Ramos (cell line): ENCODE results near the gene CHSY3.

Source experiments
- in situ Hi-C: fragments of 300-500 bp; cut with MboI; formaldehyde crosslinking; loops from one replicate; pipeline ENCODE4 v1.14.3; 2022; ENCODE audit warnings: low sequenced_read_pairs; ENCODE audit not compliant: unreplicated experiment

CHSY3 gene

DNA sequence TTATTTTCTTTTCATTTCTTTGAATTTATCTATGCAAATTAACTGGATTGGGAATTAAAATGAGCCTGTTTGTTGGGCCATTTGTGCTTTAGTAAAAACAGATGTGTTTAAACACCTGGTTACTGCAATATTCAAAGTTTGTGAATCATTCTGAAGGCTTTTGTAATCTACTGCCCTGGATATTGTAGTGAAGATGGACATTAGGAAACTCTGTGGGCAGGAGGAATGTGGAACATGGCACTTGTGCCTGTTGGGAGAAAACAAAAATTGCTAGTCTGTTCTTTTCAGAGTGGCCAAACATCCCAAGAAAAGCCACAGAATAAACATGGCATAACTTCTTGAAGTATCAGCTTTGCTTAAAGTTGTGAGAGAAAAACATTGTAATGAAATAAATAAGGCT lies 40.8 kb downstream of the CHSY3 start:
- in situ Hi-C loops, result no loop called here

DNA sequence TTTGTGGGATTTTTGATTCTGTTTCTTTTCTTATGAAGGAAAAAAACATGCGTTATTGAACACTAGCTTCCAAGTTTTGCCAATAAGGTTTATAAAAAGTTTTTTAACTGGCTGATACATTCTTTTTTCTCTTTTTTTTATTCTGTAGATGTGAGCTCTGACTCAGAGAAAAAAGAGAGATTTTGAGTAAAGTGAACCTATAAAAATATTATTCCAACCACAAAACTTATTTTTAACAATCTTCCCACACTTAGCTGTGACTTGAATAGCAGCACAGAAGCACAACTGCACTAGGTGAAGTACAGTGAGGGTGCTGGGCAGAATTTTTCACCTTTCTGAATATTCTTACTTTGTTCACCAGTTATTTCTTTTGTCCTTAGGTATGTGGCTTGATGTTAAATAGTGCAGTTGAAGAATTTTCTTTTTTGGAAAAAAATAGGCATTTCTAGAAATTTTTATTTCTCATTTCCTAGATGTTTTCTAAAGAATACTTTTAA lies 41.6 kb downstream of the CHSY3 start:
- in situ Hi-C loops, result no loop called here

DNA sequence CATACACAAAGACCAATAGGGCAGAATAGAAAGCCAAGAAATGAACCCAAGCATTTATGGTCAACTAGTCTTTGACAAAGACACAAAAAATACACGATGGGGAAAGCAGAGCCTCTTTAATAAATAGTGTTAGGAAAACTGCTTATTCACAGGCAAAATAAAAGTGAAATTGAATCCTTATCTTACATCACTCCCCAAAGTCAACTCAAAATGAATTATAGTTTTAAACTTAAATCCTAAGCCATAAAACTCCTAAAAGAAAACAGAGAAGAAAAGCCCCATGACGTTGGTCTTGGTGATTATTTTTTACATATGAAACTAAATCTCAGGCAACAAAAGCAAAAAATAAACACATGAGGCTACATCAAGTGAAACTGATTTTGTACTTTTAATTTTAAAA lies 46.8 kb downstream of the CHSY3 start:
- in situ Hi-C loops, result no loop called here

DNA sequence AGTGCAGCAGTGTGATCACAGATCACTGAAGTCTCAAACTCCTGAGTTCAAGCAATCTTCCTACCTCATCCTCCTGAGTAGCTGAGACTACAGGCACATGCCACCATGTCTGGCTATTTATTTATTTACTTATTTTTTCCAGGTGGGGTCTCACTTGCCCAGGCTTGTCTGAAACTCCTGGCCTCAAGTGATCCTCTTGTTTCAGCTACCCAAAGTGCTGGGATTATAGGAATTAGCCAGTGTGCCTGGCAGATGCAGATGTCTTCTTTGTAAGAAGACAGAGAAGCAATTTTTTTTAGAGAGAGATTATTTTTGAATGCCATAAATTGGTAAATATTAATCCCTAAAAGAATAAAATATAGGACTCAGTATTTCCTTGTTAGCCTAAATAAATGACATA lies 54.3 kb downstream of the CHSY3 start:
- in situ Hi-C loops, result no loop called here

DNA sequence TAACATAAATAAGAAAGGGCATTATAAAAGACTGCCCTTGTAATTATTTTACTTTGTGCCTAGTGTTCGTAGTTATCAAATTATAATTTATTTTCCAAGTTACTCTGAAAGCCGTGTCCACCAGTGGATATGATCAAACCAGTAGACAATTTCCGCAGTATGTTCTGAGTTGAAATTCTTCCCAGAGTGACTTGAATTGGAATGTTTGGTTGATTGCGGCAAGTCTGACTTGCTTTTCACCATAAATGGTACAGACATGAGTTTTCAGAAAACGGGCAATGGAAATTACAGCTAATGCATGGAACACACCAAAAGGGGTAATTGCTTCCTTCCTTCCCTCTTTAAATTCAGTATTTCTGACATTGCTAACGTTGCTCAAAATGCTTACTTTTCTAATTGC lies 56.6 kb downstream of the CHSY3 start:
- in situ Hi-C loops, result no loop called here

DNA sequence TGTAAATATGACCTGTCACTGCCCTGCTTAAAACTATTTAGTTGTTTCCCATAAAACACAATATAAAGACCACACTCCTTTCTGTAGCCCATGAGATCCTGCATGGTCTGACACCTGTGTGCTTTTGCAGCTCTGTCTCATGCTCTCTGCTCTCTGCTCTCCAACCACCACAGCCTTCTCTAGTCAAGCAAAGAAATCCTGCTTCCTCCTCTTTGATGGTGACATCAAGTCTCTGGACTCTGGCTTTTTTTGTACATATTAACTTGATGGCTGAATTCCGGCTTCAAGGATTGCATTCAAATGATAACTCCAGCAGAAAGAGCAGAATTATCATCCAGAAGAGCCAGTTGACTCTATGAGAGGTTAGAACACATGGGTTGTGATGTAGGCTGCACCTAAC lies 58.2 kb downstream of the CHSY3 start:
- in situ Hi-C loops, result no loop called here

DNA sequence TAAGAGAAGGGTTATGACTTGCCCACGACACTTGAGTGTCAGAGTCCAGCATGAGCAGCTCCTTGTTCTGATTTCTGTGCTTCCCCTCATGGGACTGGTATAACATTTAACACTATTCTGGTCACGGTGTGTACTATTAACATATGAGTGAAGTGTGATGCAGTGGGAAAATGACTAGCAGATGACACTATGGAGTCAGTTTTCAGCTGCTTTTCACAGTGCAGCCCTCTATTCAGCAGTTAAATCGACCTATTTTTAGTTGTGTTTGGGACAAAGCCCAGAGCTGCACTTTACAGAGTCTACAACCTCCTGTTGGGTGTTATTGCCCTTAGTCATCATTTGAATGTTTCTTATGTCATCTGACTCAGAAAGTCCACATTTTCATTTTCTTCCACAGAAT lies 59.1 kb downstream of the CHSY3 start:
- in situ Hi-C loops, result no loop called here

DNA sequence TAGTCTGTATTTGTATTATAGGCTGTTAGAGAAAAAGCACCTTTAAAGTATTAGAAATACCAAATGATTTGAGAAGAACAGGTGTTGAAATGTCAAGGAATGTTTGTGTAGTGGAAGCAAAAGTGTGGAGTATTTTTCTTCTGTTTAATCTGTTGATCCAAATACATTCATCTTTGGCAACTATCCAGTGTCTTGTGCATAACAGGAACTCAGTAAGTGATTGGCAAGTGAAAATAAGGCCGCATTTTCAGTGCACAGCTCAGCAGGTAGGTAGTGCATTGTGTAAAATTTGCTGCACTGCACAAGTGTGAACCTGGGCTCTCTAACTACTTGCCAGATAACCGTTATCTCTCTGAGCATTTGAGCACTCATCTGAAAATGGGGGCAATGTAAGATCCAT lies 61.8 kb downstream of the CHSY3 start:
- in situ Hi-C loops, result no loop called here

DNA sequence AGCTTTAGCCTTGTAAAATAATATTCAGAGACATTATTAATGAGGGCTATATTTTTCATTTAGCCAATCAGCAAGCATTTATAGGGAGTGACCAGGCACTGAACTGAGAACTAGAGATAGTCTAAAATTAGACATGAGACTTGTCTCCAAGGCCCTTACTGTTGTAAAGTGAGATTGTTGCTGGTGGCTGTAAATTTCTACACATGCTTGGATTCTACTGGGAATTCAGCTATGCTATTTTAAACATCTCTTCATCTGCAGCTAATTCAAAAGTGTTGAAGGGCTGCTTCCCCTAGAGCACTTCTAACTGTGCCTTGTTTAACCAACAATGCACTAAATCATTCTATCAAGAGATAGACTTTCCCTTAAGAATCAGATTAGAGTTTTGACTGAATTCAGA lies 67.4 kb downstream of the CHSY3 start:
- in situ Hi-C loops, result no loop called here

DNA sequence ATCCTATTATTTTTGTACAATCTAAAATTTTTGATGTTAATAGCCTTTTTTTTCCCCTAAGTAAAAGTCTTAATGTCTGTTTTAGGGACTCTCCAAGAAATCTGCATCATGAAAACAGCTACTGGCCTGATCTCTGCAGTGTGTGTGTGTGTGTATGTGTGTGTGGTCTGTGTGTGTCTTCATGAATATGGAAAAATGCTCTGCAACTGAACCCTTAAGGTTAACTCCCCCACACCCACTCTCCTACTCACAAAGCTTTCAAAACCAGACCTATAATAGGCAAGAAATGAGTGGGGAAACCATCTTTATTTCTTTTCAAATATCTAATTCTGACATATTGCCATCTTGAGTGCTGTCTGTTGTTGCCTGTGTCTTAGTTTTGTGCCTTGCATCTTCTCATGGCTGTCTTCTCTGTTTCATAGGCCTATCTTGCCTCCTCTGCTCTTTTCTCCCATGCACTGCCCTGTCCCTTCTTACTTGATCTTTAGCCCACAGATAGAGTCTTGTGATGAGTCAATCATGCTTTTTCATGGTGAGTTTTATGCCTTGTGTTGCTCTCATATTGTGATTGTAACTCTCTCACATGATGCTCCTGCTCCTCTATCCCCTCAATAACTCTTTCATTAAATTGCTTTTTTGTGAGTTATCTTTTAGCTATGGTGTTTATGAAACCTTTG lies 68.3 kb downstream of the CHSY3 start:
- in situ Hi-C loops, result no loop called here

DNA sequence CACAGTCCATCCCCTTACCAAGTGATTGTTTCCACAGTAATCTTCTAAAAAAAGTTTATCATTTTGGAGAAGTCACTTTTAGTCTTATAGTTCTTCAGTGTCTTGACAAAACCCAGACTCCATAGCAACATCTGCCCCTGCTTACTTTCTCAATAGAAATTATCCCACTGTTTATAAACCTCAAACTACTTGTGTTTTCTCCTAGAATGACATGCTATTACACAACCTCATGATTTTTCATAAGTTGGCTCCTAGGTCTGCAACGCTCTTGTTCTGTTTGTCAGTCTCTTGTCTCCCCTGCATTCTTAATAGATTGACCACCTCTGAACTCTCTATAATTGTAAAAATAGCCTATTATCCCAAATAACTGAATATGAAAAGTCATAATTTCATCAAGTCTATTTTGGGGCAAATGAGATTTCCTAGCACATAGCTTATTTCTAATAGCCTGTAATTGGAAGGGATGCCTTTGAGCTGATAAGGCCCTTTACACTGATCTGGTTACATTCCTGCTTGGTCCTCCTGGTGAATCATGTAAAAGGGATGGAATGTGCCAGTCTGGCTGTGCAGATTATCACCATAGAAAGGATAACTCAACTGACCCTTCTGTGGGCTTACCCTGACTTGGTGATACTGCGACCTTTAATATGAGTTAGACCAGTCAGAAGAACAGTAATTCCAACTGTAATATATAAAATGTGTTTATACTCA lies 69.6 kb downstream of the CHSY3 start:
- in situ Hi-C loops, result no loop called here

DNA sequence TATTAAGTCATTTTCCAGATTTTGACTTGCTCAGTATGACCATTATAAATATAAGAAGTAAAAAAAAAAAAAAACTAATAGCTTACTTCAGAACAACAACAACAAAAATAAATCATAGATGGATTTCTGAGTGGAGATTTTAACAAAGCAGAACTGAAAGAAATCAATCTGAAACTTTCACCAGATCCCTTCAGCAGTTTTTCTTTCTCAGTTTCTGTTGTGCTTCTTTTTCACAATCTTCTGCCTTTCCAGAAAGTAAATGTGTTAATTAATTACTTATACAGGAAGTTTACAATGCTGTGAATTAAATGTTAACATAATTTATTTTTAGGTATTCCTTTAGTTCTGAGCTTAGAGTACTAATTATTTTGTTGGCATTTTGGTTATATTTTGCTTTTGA lies 73.5 kb downstream of the CHSY3 start:
- in situ Hi-C loops, result no loop called here

DNA sequence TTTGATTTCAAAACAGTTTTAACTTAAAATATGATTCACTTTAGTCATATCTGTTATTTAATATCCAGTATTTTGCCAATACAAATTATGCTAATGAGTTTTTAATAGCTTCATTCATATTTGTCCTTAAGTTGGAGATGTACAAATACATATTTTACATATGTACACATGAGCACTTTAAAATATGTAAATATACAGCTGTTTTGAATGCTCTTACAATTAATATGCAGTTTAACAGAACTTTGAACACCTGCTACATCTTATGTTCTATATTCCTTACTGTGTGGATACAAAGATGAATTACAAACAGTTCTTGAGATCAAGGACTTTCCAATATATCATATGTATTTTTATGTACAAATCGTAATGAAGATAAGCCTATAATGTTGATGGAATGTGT lies 74.0 kb downstream of the CHSY3 start:
- in situ Hi-C loops, result no loop called here

DNA sequence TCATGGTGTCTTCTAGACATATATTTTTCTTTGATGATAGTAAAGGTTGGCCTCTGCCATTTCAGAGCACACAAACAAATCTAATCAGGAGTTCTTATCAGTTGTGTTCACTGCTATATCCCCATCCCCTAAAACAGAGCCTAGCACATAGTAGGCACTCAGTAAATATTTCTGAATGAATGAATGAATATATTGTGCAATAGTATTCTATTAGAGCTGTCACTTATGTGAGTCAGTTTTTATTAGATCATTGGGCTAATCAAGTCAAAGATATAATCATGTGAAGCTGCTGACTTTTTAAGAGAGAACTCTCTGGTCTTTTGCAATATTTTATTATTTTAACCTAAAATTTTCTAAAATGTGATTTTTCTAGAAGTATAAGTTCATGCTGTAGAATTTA lies 84.2 kb downstream of the CHSY3 start:
- in situ Hi-C loops, result no loop called here

DNA sequence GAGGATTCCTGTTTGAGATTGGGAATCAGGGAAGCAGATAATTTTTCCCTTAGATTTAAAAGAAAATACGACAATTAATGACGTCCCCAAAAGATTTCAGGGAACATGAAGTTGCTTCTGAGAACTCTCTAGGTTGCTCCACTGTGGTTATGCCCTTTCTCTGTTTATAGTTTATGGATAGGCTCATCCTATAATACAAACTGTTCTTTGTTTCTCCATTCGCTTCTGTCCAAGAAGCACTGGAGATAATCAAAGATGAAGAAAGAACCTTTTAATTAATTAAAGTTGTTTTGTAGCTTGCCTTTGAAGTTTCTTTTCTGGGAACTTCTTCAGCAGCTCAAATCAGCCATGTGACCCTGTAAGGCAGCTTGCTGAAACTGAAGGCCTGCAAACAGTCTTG lies 87.5 kb downstream of the CHSY3 start:
- in situ Hi-C loops, result no loop called here

DNA sequence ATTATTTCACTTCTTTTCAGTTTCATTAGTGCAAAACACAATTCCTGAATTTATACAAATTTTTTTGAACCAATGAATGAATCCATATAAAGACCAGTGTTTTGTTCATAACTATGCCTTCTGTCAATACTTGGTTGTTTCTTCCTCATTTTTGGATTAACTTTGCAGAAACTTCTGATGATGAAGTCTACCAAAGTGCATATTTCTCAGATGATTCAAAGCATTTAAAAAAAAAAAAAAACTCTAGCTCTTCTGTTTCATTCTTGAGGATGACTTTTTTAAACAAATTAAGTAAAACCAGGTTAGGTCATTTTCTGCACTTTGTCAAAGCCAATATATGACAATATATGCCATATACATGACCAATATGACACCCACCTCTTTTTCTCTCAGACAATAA lies 92.6 kb downstream of the CHSY3 start:
- in situ Hi-C loops, result no loop called here

DNA sequence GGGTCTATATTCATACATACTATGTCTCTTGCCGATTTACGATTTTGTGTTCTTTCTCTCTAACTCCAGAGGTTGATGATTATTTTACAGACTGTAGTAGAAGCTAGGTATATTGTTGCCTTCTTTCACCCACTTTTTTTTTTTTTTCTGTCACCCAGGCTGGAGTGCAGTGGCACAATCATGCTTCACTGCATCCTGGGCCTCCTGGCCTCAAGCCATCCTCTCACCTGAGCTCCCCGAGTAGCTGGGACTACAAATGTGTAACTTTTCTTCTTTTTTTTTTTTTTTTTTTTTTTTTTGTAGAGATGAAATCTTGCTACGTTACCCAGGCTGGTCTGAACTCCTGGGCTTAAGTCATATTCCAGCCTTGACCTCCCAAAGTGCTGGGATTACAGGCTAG lies 96.2 kb downstream of the CHSY3 start:
- in situ Hi-C loops, result no loop called here

DNA sequence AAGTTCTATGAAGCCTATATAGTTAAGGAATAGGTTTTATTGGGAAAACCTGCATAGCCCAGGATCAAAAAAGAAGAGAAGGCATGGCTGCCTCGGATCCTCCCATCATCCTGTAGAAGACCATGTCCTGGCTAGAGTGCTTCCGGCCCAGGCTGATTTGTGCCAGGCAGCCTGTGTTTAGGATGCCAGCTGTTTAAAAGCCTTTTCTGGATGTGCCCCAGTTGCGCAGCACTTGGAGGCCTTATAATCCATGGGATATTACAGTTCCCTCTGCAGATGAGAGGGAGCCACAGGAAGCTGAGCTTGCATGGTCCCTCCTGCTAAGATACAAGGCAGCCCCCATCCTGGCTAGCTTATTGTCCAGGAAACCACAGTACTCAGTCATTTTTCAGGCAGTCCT lies 97.9 kb downstream of the CHSY3 start:
- in situ Hi-C loops, result no loop called here

DNA sequence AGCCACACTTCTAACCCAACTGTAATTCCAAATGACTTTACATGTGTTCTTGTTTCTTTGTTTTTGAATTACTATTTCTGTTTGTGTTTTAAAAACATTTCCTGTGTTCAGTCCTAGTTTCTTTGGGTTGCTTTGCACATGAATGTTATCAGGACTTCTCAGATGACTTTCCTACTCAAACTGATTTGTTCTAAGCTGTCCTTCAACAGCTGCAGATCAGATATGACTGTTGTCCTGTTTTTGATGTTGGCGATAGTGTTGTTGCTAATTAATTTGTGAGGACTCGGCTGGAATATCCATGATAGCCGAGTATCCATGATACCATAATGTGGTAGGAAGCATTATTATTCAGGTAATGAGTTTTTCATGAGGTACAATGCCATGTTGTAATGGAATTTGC lies 98.6 kb downstream of the CHSY3 start:
- in situ Hi-C loops, result no loop called here

DNA sequence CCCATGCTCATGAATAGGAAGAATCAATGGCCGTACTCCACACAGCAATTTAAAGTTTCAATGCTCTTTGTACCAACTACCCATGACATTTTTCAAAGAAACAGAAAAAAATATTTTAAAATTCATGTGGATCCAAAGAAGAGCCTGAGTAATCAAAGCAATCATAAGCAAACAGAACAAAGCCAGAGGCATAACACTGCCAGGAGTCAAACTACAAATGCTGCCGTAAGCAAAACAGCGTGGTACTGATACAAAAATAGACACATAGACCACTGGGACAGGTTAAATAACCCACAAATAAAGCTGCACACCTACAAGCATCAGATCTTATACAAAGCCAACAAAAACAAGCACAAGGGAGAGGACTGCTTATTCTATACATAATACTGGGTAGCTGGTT lies 107.7 kb downstream of the CHSY3 start:
- in situ Hi-C loops, result no loop called here

DNA sequence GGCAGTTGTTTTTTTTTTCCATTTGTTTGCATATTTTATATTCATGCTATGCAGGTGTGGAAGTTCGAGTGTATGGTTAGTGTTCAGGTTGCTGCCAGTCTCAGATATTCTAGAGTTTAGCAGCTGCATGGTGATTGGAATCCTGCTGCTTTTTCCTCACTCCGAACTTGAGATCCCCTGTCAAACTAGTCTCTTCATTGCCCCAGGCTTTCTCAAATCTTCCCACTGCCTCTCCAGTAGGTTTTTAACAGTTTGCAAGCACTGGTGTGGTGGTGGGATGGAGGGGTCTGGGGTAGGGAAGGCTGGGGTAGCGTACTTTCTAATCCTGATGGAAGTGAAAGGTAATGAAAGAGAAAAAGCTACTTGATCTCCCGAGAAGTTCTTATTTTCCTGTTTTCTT lies 112.9 kb downstream of the CHSY3 start:
- in situ Hi-C loops, result no loop called here

DNA sequence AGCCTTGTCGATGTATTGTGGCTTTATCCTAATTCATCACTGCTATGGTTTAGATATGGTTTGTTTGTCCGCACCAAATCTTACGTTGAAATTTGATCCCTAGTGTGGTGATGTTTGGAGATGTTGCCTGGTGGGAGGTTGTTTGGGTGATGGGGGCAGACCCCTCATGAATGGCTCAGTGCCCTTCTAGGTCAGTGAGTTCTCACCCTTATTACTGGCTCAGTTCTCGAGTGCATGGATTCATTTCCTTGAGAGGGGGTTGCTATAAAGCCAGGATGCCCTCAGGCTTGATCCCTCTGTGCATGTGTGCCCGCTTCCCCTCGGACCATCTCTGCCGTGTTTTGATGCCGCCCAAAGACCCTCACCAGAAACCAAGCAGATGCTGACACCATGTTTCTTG lies 114.4 kb downstream of the CHSY3 start:
- in situ Hi-C loops, result no loop called here
